A673 (cell line): ENCODE data around the gene RPL31. TPM values are rescaled to one million over a fixed set of nuclear protein-coding genes. Genes with fewer than 3 reads are reported as not detected.

Experiments used
- BruUV-seq: library from RNA; stranded (reverse); fragments of 400-500 nt; replicated peaks from 2 replicates; lab custom pipeline; 2021; lab: Mats Ljungman, UMichigan
- CTCF ChIA-PET: fragments of 300-600 bp; sonication (Branson Sonifier 250); formaldehyde crosslinking; loops from one replicate; lab custom pipeline; 2022; ENCODE audit warnings: antibody characterized with exemption; lab: Charles Lee
- POLR2A ChIA-PET: fragments of 300-600 bp; sonication (Branson Sonifier 250); formaldehyde crosslinking; loops from one replicate; lab custom pipeline; 2022; ENCODE audit warnings: antibody characterized with exemption; ENCODE audit not compliant: low non-redundant PET; lab: Charles Lee
- DNase-seq: peaks from one replicate; pipeline ENCODE4 v3.0.0-alpha.2; 2015; ENCODE audit warnings: low spot score
- H3K27ac ChIP-seq: fragments of 200-600 bp; sonication (generic); 2 replicates; pipeline ENCODE4 v1.5.1; 2016; ENCODE audit warnings: mixed run types, low read depth, mild to moderate bottlenecking, mixed read lengths, antibody characterized with exemption, low read length; ENCODE audit not compliant: poor library complexity, severe bottlenecking
- H3K27me3 ChIP-seq: fragments of 200-600 bp; sonication (generic); replicated peaks from 2 replicates; pipeline ENCODE4 v1.6.1; 2017; ENCODE audit warnings: mixed run types, low read depth, mild to moderate bottlenecking, mixed read lengths, antibody characterized with exemption, low read length; ENCODE audit not compliant: insufficient read depth, poor library complexity
- H3K36me3 ChIP-seq: fragments of 200-600 bp; sonication (generic); 2 replicates; pipeline ENCODE4 v1.6.1; 2016; ENCODE audit warnings: mixed run types, mild to moderate bottlenecking, mixed read lengths, antibody characterized with exemption, low read length; ENCODE audit not compliant: insufficient read depth, poor library complexity, severe bottlenecking
- H3K4me1 ChIP-seq: fragments of 200-600 bp; sonication (generic); 2 replicates; pipeline ENCODE4 v1.6.1; 2017; ENCODE audit warnings: mixed run types, mild to moderate bottlenecking, mixed read lengths, antibody characterized with exemption, low read length; ENCODE audit not compliant: insufficient read depth, poor library complexity, severe bottlenecking
- H3K4me3 ChIP-seq: fragments of 200-600 bp; sonication (generic); 2 replicates; pipeline ENCODE4 v1.5.1; 2016; ENCODE audit warnings: low read depth, mixed run types, mild to moderate bottlenecking, mixed read lengths, low read length; ENCODE audit not compliant: poor library complexity, severe bottlenecking
- H3K9me3 ChIP-seq: fragments of 200-600 bp; sonication (generic); 2 replicates; pipeline ENCODE4 v1.6.1; 2016; ENCODE audit warnings: mixed run types, low read depth, mild to moderate bottlenecking, mixed read lengths, antibody characterized with exemption, low read length; ENCODE audit not compliant: poor library complexity, severe bottlenecking
- CTCF ChIP-seq: fragments of 300-800, 200-600 bp; sonication (generic); conservative IDR thresholded peaks from 2 replicates; pipeline ENCODE4 v1.5.1; 2017; ENCODE audit warnings: low read depth, mild to moderate bottlenecking, antibody characterized with exemption, low read length, moderate library complexity, mixed read lengths
- EZH2 ChIP-seq: fragments of 200-600 bp; sonication (generic); IDR thresholded peaks from 2 replicates; pipeline ENCODE4 v1.6.1; 2017; ENCODE audit warnings: borderline replicate concordance, low read depth, mild to moderate bottlenecking, mixed read lengths, antibody characterized with exemption, low read length; ENCODE audit not compliant: poor library complexity, severe bottlenecking
- intact Hi-C: fragments of 100-400 bp; cut with micrococcal nuclease; formaldehyde crosslinking; loops from one replicate; pipeline ENCODE4 v1.10.0; 2022; ENCODE audit not compliant: unreplicated experiment
- total RNA-seq: library from RNA; stranded (reverse); gene quantifications from 2 replicates; pipeline ENCODE4 v1.2.3, GENCODE V29; 2021

RPL31 gene
- total RNA-seq, 1 experiment from 2014 or later = 1,196 TPM

GRCh38 chr2:100972452-100972851, 29.6 kb upstream of the RPL31 start:
- DNase-seq = no peak
- no peak overlapping the region for H3K4me3 ChIP-seq
- H3K27me3 ChIP-seq = no peaks in the 10 kb centered on the region
- H3K27ac ChIP-seq = no peak overlapping the region
- ChIA-PET CTCF (no interaction called here), POLR2A (no interaction called here)
- no peaks in the 10 kb centered on the region for H3K4me1 ChIP-seq
- no TSS peak for BruUV-seq
- no peaks in the 10 kb centered on the region for H3K9me3 ChIP-seq
- intact Hi-C loops = no loop called here
- no peak for TF ChIP-seq CTCF
- TF ChIP-seq EZH2 = no peak
- H3K36me3 ChIP-seq = no peaks in the 10 kb centered on the region

- no peaks in the 10 kb centered on the region for H3K36me3 ChIP-seq
Measured at GRCh38 chr2:100974712-100975520, 27.2 kb upstream of the RPL31 start.

GRCh38 chr2:100975521-100975785, 26.6 kb upstream of the RPL31 start:
- no peaks in the 10 kb centered on the region for H3K36me3 ChIP-seq
- H3K9me3 ChIP-seq = no peaks in the 10 kb centered on the region
- no peak overlapping the region for H3K27ac ChIP-seq
- ChIA-PET CTCF (no interaction called here), POLR2A (no interaction called here)
- TF ChIP-seq EZH2 (no peak), CTCF (no peak)
- intact Hi-C loops = no loop called here
- no peaks in the 10 kb centered on the region for H3K27me3 ChIP-seq
- DNase-seq = no peak
- no TSS peak for BruUV-seq
- H3K4me3 ChIP-seq = no peak overlapping the region
- H3K4me1 ChIP-seq = no peaks in the 10 kb centered on the region

More at GRCh38 chr2:100974712-100975520, 27.2 kb upstream of the RPL31 start:
- Histone ChIP-seq H3K27me3 (no peaks in the 10 kb centered on the region), H3K27ac (no peak overlapping the region), H3K9me3 (no peaks in the 10 kb centered on the region), H3K4me3 (no peak overlapping the region), H3K4me1 (no peaks in the 10 kb centered on the region)
- no TSS peak for BruUV-seq
- intact Hi-C loops = no loop called here
- CTCF ChIA-PET = no interaction called here
- POLR2A ChIA-PET = no interaction called here
- no peak for TF ChIP-seq EZH2
- DNase-seq = no peak

- Histone ChIP-seq H3K27me3 (no peaks in the 10 kb centered on the region), H3K36me3 (no peaks in the 10 kb centered on the region), H3K9me3 (no peaks in the 10 kb centered on the region), H3K4me1 (no peaks in the 10 kb centered on the region), H3K4me3 (no peak overlapping the region), H3K27ac (no peak overlapping the region)
- TF ChIP-seq CTCF (no peak), EZH2 (no peak)
- ChIA-PET CTCF (no interaction called here), POLR2A (no interaction called here)
- intact Hi-C loops = no loop called here
- no peak for DNase-seq
- BruUV-seq = no TSS peak
Measured at GRCh38 chr2:100976061-100976460, 26.0 kb upstream of the RPL31 start.
